ENCODE data around the gene CHCHD3.

Gene CHCHD3

GRCh38 chr7:132773527-132773956 lies 308.3 kb downstream of the CHCHD3 start:
- no peak for DNase-seq (ENCODE audit: low read depth in 2 of 2)

- DNase-seq (ENCODE audit: low read depth in 2 of 2) = peak in 1 of 2 donors; percentile 15
Observed at GRCh38 chr7:132771301-132771730, 310.6 kb downstream of the CHCHD3 start.

GRCh38 chr7:132770055-132770454 lies 311.8 kb downstream of the CHCHD3 start:
- DNase-seq (ENCODE audit: low read depth in 2 of 2) = no peak

GRCh38 chr7:132769280-132769679 lies 312.6 kb downstream of the CHCHD3 start:
- DNase-seq (ENCODE audit: low read depth in 2 of 2) = no peak

GRCh38 chr7:132768099-132768498 lies 313.8 kb downstream of the CHCHD3 start:
- no peak for DNase-seq (ENCODE audit: low read depth in 2 of 2)

- DNase-seq (ENCODE audit: low read depth in 2 of 2) = no peak
Observed at GRCh38 chr7:132767378-132767777, 314.5 kb downstream of the CHCHD3 start.

GRCh38 chr7:132766660-132767059 lies 315.2 kb downstream of the CHCHD3 start:
- no peak for DNase-seq (ENCODE audit: low read depth in 2 of 2)

- DNase-seq (ENCODE audit: low read depth in 2 of 2) = no peak
Observed at GRCh38 chr7:132765861-132766260, 316.0 kb downstream of the CHCHD3 start.

GRCh38 chr7:132764762-132765161 lies 317.1 kb downstream of the CHCHD3 start:
- DNase-seq (ENCODE audit: low read depth in 2 of 2) = no peak

GRCh38 chr7:132760866-132761265 lies 321.0 kb downstream of the CHCHD3 start:
- no peak for DNase-seq (ENCODE audit: low read depth in 2 of 2)

GRCh38 chr7:132760244-132760623 lies 321.7 kb downstream of the CHCHD3 start:
- no peak for DNase-seq (ENCODE audit: low read depth in 2 of 2)

GRCh38 chr7:132759482-132760243 lies 322.2 kb downstream of the CHCHD3 start:
- no peak for DNase-seq (ENCODE audit: low read depth in 2 of 2)

GRCh38 chr7:132758986-132759385 lies 322.9 kb downstream of the CHCHD3 start:
- no peak for DNase-seq (ENCODE audit: low read depth in 2 of 2)

GRCh38 chr7:132757783-132758182 lies 324.1 kb downstream of the CHCHD3 start:
- DNase-seq (ENCODE audit: low read depth in 2 of 2) = no peak

- no peak for DNase-seq (ENCODE audit: low read depth in 2 of 2)
Observed at GRCh38 chr7:132756484-132756990, 325.4 kb downstream of the CHCHD3 start.

- DNase-seq (ENCODE audit: low read depth in 2 of 2) = no peak
Observed at GRCh38 chr7:132755538-132756483, 326.1 kb downstream of the CHCHD3 start.

- no peak for DNase-seq (ENCODE audit: low read depth in 2 of 2)
Observed at GRCh38 chr7:132752431-132752830, 329.5 kb downstream of the CHCHD3 start.

GRCh38 chr7:132751244-132751647 lies 330.6 kb downstream of the CHCHD3 start:
- DNase-seq (ENCODE audit: low read depth in 2 of 2) = no peak

GRCh38 chr7:132750530-132751217 lies 331.2 kb downstream of the CHCHD3 start:
- no peak for DNase-seq (ENCODE audit: low read depth in 2 of 2)

- no peak for DNase-seq (ENCODE audit: low read depth in 2 of 2)
Observed at GRCh38 chr7:132750096-132750495, 331.8 kb downstream of the CHCHD3 start.

- no peak for DNase-seq (ENCODE audit: low read depth in 2 of 2)
Observed at GRCh38 chr7:132745510-132745909, 336.4 kb downstream of the CHCHD3 start.

- no peak for DNase-seq (ENCODE audit: low read depth in 2 of 2)
Observed at GRCh38 chr7:132743974-132744373, 337.9 kb downstream of the CHCHD3 start.
